Measurements from ENCODE around the gene NUBP2.

GRCh38 chr16:1745900-1746692, 36.7 kb upstream of the NUBP2 start:
- no peak for TF ChIP-seq CTCF (IDR thresholded peaks at IDR 0.05)
- no peak for TF ChIP-seq POLR2A (IDR thresholded peaks at IDR 0.05)
- TF ChIP-seq EP300 (IDR thresholded peaks at IDR 0.05) = no peak
- no peak for TF ChIP-seq POLR2AphosphoS5 (IDR thresholded peaks at IDR 0.05)
